Gastroesophageal sphincter (tissue), 3 donors: ENCODE measurements around the gene GABARAPL2.

Source experiments
- CTCF ChIP-seq, 4 experiments: fragments of 200-600 bp in 2 of 4; fragments of 450-650 bp in 2 of 4; sonication (generic) in 1 of 4; IDR thresholded peaks; one replicate each; pipeline ENCODE4 v1.5.1; 2017 to 2019; ENCODE audit warnings: antibody characterized with exemption in 4 of 4, mild to moderate bottlenecking in 2 of 4, moderate library complexity in 2 of 4
- POLR2A ChIP-seq, 2 donors: fragments of 450-650 bp; IDR thresholded peaks; one replicate each; pipeline ENCODE4 v1.6.1; 2017; ENCODE audit warnings: antibody characterized with exemption in 2 of 2, mild to moderate bottlenecking in 2 of 2, moderate library complexity in 1 of 2

GRCh38 chr16:75621170-75621477 is 54.9 kb downstream of the GABARAPL2 start:
- peak in 2 of 4 experiments; percentile 34 to 35 for TF ChIP-seq CTCF (IDR thresholded peaks at IDR 0.05)
- TF ChIP-seq POLR2A (IDR thresholded peaks at IDR 0.05): no peak
